Epithelial cell of proximal tubule (primary cell): ENCODE results near the gene CDK1. TPM values are rescaled to one million over a fixed set of nuclear protein-coding genes. Genes with fewer than 3 reads are reported as not detected.

Source experiments
- DNase-seq: peaks from one replicate; pipeline ENCODE4 v3.0.0-alpha.2; 2011; ENCODE audit warnings: low read depth
- H3K4me3 ChIP-seq: 2 replicates; pipeline ENCODE4 v1.5.1; 2011; ENCODE audit warnings: low read depth, mild to moderate bottlenecking, low read length
- total RNA-seq: library from RNA; depleted of rRNA; stranded (reverse); fragments of >200 nt; gene quantifications from 2 replicates; pipeline ENCODE4 v1.2.3, GENCODE V29; 2015
- TF ChIP-seq, protein P1 (sequence below): conservative IDR thresholded peaks from 2 replicates; pipeline ENCODE4 v1.5.1; 2012; ENCODE audit warnings: low read depth, mild to moderate bottlenecking, low read length

CDK1 gene
- 127 and 141 TPM in 2 replicates for total RNA-seq

- TF ChIP-seq, protein P1, sequence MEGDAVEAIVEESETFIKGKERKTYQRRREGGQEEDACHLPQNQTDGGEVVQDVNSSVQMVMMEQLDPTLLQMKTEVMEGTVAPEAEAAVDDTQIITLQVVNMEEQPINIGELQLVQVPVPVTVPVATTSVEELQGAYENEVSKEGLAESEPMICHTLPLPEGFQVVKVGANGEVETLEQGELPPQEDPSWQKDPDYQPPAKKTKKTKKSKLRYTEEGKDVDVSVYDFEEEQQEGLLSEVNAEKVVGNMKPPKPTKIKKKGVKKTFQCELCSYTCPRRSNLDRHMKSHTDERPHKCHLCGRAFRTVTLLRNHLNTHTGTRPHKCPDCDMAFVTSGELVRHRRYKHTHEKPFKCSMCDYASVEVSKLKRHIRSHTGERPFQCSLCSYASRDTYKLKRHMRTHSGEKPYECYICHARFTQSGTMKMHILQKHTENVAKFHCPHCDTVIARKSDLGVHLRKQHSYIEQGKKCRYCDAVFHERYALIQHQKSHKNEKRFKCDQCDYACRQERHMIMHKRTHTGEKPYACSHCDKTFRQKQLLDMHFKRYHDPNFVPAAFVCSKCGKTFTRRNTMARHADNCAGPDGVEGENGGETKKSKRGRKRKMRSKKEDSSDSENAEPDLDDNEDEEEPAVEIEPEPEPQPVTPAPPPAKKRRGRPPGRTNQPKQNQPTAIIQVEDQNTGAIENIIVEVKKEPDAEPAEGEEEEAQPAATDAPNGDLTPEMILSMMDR = no peak
- DNase-seq = peak; percentile 88
- H3K4me3 ChIP-seq = peak within 1 kb of the TSS; percentile 77
These were observed at the start of gene CDK1 for GRCh38 chr10:60778214-60778970. TSS of gene CDK1 (plus strand) at chr10:60778478. CDS start at chr10:60780166, 1,688 bp downstream.

DNA sequence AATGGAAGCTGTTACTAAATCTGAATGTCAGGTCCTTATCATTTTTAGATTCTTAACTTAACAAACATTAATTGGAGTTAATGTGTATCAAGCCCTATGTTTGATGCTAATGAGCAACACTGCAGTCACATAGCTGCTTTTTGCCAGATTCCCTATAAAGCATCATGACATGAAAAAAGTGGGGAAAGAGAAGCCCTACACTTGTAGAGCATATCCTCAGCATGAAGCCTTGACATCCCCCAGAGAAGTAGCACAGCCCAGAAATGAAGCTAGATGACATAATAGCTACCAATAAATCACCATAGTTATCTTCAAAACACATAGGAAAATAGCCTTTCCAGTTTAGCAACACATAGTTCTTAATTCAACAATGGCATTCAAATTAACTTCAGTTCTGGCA, 49.2 kb upstream of the CDK1 start:
- no peak overlapping the region for H3K4me3 ChIP-seq
- DNase-seq = no peak
- TF ChIP-seq, protein P1 = no peak

DNA sequence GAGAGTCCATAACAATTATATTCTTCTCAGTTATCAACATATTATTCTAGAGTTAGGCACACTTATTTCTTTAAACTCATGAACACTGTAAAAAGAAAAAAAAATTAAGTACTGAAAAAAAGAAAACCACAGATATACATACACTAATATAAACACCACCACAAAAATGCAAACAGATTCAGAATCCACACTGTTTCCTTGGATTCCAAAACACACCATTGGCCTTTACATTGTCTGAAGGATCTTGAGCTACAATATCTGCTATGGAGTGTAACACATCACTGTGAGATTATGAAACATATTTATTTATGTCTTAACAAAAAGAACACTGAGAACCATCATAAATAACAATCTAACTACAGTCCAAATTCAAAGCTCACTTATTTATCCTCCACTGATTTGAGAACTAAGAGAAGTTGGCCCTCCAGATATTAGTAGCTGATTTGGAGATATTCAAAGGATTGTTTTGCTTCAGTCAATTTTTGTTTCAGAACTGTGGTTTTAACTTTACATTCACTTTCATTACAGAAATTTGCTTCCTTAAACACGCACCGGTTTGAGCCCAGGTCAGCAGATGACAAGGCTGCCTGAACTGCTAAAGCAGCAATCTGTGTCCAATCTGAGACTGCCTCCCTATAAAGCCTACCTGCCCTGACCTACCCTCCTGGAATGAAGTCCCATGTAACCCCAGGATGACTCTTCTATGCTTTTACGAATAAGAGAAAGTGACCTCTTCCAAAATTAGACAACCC, 47.0 kb upstream of the CDK1 start:
- TF ChIP-seq, protein P1 = no peak
- H3K4me3 ChIP-seq = no peak overlapping the region
- no peak for DNase-seq

DNA sequence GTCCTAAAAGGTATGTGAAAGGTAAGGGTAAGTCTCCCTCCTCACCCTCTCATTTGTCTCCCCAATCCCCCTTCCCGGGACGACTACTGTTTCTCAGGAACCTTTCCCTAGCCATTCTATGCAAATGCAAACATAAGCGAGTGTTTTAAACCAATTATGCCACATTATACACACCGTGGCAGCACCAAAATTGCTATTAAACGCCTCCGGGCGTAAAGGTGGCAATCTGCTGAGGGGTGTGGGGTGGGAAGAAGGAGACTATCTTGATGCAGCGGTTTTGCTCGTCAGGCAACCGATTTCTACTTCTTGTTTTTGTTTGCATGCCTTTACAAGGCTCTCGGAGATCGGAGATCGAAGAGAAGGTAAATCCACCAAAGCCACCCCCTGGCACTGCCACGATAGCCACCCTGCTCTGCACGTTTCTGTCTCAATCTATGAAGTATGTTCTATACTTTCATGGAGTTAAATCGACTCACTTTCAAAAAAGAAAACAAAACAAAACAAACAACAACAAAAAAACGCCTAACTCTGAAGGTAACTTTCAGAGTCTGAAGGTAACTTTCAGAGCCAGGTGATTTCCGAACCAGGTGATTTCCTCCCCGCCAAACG, 46.0 kb upstream of the CDK1 start:
- no peak for DNase-seq
- H3K4me3 ChIP-seq = peak overlapping the region; percentile 66
- TF ChIP-seq, protein P1 = no peak

DNA sequence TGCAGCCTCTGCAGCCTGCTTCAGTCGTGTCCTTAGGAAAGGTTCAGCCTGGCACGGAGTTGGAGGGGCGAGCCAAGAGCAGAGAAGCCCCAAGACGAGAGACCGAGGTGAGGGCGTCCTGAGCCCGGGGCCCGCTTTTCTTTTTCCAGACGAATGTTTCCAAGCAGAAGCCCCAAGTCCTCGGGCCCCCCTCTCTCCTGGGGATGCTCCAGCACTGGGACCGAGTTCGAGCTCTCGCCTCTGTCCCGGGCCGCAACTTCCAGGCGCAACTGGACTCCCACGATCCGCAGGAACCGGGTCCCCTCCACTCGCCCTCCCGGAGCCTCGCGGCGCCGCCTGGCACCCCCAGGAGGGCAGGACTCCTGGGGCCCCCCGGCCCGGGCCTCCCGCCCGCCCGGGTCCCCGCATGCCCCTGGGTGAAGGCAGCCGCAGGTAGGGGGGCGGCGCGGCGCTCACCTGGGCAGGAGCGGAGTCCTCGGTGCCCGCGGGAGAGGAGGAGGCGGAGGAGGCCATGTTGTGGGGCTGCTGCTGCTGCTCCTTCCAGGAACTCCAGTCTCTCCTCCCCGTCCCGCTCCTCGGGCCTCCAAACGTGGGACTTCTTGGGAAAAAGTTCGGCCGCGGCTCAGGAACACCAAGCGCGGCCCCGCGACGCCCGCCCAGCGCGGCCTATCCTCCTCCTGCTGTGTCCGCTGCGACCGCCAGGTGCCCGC, 45.3 kb upstream of the CDK1 start:
- H3K4me3 ChIP-seq = peak overlapping the region; percentile 66
- DNase-seq = no peak
- TF ChIP-seq, protein P1 = peak; percentile 46

DNA sequence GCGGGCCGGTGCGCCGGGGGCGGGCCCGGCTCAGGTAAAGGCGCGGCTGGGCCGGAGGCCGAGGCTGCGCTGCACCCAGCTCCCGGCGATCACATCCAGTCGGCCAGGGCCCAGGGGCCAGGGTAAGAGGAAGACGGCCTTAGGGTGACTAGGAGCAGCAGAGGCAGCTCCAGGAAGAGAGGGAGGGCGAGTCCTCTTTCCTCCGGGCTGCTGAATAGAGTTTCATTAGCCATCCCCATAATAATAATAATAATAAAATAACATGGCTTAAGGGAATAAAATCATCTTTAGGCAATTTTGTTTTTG, 44.8 kb upstream of the CDK1 start:
- H3K4me3 ChIP-seq = peak overlapping the region; percentile 66
- TF ChIP-seq, protein P1 = no peak
- DNase-seq = no peak
